HCT116 (cell line): ENCODE results near the gene ACACB. TPM values are rescaled to one million over a fixed set of nuclear protein-coding genes. Genes with fewer than 3 reads are reported as not detected.
A peak's percentile ranks its signal among the peaks of the same experiment; 100 is the strongest.

ENCODE experiments used
- ATAC-seq: fragments of 200-7000 bp; cut with Tn5 transposase; 2 replicates; pipeline ENCODE4 v1.9.1; 2020; ENCODE audit warnings: mild to moderate bottlenecking, moderate library complexity
- Bru-seq: library from RNA; stranded (reverse); fragments of 400-500 nt; gene quantifications from one replicate; lab custom pipeline; 2021; lab: Mats Ljungman, UMichigan
- BruChase-seq, 2 experiments: library from RNA; stranded (reverse); fragments of 400-500 nt; gene quantifications; one replicate each; lab custom pipeline; 2021; lab: Mats Ljungman, UMichigan
- BruUV-seq: library from RNA; stranded (reverse); fragments of 400-500 nt; replicated peaks from 2 replicates; lab custom pipeline; 2021; lab: Mats Ljungman, UMichigan
- CTCF ChIA-PET: fragments of 300-600 bp; sonication (Branson Sonifier 250); formaldehyde crosslinking; loops from one replicate; lab custom pipeline; 2021; ENCODE audit warnings: antibody characterized with exemption; lab: Charles Lee
- POLR2A ChIA-PET: fragments of 300-600, 350-600 bp; sonication (Branson Sonifier 250); formaldehyde crosslinking; loops from one replicate; lab custom pipeline; 2021; ENCODE audit warnings: antibody characterized with exemption; lab: Charles Lee
- RAD21 ChIA-PET, 2 experiments: fragments of 300-600 bp; sonication (Branson Sonifier 250); formaldehyde crosslinking; loops; one replicate each; lab custom pipeline; 2023; ENCODE audit warnings: low total read pairs in 2 of 2; ENCODE audit not compliant: uncharacterized antibody in 2 of 2, unreplicated experiment in 2 of 2, low non-redundant PET in 1 of 2; lab: Charles Lee
- DNase-seq: peaks from one replicate; pipeline ENCODE4 v3.0.0-alpha.2; 2010; ENCODE audit warnings: low read depth, low spot score
- H2AFZ ChIP-seq: fragments of 200-600 bp; shearing (Covaris generic), sonication (generic); 2 replicates; pipeline ENCODE4 v1.6.1; 2017; ENCODE audit warnings: low read depth, mixed run types, mixed read lengths, antibody characterized with exemption, low read length; ENCODE audit not compliant: poor library complexity, severe bottlenecking
- H3K27ac ChIP-seq: 2 replicates; pipeline ENCODE4 v1.5.1; 2012; ENCODE audit warnings: low read depth, low read length
- H3K27me3 ChIP-seq: fragments of 200-600 bp; sonication (generic); 2 replicates; pipeline ENCODE4 v1.6.1; 2016; ENCODE audit warnings: mixed run types, low read length, mixed read lengths; ENCODE audit not compliant: insufficient read depth
- H3K36me3 ChIP-seq, 2 experiments: fragments of 200-500 bp in 1 of 2; fragments of 200-600 bp in 1 of 2; sonication (Bioruptor generic) in 1 of 2; sonication (generic) in 1 of 2; 2 replicates each; pipeline versions ENCODE4 v1.5.1 to v1.6.1; 2014 to 2016; ENCODE audit warnings: low read length in 2 of 2, inconsistent platforms in 1 of 2, mixed read lengths in 1 of 2, mixed run types in 1 of 2; ENCODE audit not compliant: insufficient read depth in 2 of 2, control insufficient read depth in 1 of 2
- H3K4me1 ChIP-seq, 2 experiments: fragments of 200-600 bp in 1 of 2; sonication (generic) in 1 of 2; 2 replicates each; pipeline versions ENCODE4 v1.5.1 to v1.6.1; 2012 to 2017; ENCODE audit warnings: low read length in 2 of 2, inconsistent platforms in 1 of 2, mild to moderate bottlenecking in 1 of 2, mixed read lengths in 1 of 2, mixed run types in 1 of 2, moderate library complexity in 1 of 2; ENCODE audit not compliant: insufficient read depth in 2 of 2, control insufficient read depth in 1 of 2
- H3K4me2 ChIP-seq: fragments of 200-600 bp; sonication (generic); 2 replicates; pipeline ENCODE4 v1.6.1; 2017; ENCODE audit warnings: mixed run types, low read length, mixed read lengths
- H3K4me3 ChIP-seq, 2 experiments: fragments of 200-600 bp in 1 of 2; sonication (generic) in 1 of 2; replicated peaks in 1 of 2; 2 replicates each; pipeline ENCODE4 v1.5.1; 2011 to 2016; ENCODE audit warnings: low read length in 2 of 2, control low read depth in 1 of 2, low read depth in 1 of 2, mild to moderate bottlenecking in 1 of 2, mixed read lengths in 1 of 2, mixed run types in 1 of 2
- H3K79me2 ChIP-seq: fragments of 200-600 bp; sonication (generic); 2 replicates; pipeline ENCODE4 v1.6.1; 2017; ENCODE audit warnings: mild to moderate bottlenecking, mixed run types, low read length, moderate library complexity, mixed read lengths; ENCODE audit not compliant: insufficient read depth
- H3K9ac ChIP-seq: fragments of 200-600 bp; sonication (generic); 2 replicates; pipeline ENCODE4 v1.6.1; 2016; ENCODE audit warnings: low read length, mixed read lengths
- H3K9me2 ChIP-seq: fragments of 200-600 bp; sonication (generic), shearing (Covaris generic); 2 replicates; pipeline ENCODE4 v1.6.1; 2017; ENCODE audit warnings: mixed run types, mild to moderate bottlenecking, moderate library complexity; ENCODE audit not compliant: insufficient read depth
- H3K9me3 ChIP-seq, 2 experiments: fragments of 200-500 bp in 1 of 2; fragments of 200-600 bp in 1 of 2; sonication (Bioruptor generic) in 1 of 2; sonication (generic) in 1 of 2; 2 replicates each; pipeline ENCODE4 v1.6.1; 2014 to 2017; ENCODE audit warnings: low read length in 2 of 2, mixed read lengths in 2 of 2, inconsistent platforms in 1 of 2, low read depth in 1 of 2, mild to moderate bottlenecking in 1 of 2, mixed run types in 1 of 2, moderate library complexity in 1 of 2; ENCODE audit not compliant: control insufficient read depth in 1 of 2, insufficient read depth in 1 of 2
- H4K20me1 ChIP-seq: fragments of 200-600 bp; sonication (generic), shearing (Covaris generic); 2 replicates; pipeline ENCODE4 v1.6.1; 2017; ENCODE audit warnings: mixed run types, mild to moderate bottlenecking, moderate library complexity; ENCODE audit not compliant: insufficient read depth
- CBX3 ChIP-seq: IDR thresholded peaks from 2 replicates; pipeline ENCODE4 v1.6.1; 2012; ENCODE audit warnings: low read depth
- CEBPB ChIP-seq: IDR thresholded peaks from 2 replicates; pipeline ENCODE4 v1.6.1; 2012; ENCODE audit warnings: low read depth
- EGR1 ChIP-seq: IDR thresholded peaks from 2 replicates; pipeline ENCODE4 v1.6.1; 2012; ENCODE audit warnings: low read depth
- ELF1 ChIP-seq: IDR thresholded peaks from 2 replicates; pipeline ENCODE4 v1.6.1; 2012; ENCODE audit warnings: low read depth, borderline replicate concordance
- EZH2 ChIP-seq: fragments of 200-600 bp; sonication (generic); IDR thresholded peaks from 2 replicates; pipeline ENCODE4 v1.6.1; 2017; ENCODE audit warnings: antibody characterized with exemption, mixed run types
- EZH2phosphoT487 ChIP-seq: fragments of 200-600 bp; IDR thresholded peaks from 2 replicates; pipeline ENCODE4 v1.6.1; 2018; ENCODE audit warnings: antibody characterized with exemption, borderline replicate concordance
- FOSL1 ChIP-seq: IDR thresholded peaks from 2 replicates; pipeline ENCODE4 v1.6.1; 2012; ENCODE audit warnings: low read depth
- JUND ChIP-seq: IDR thresholded peaks from 2 replicates; pipeline ENCODE4 v1.6.1; 2012
- POLR2A ChIP-seq: IDR thresholded peaks from 2 replicates; pipeline ENCODE4 v1.7.0; 2011; ENCODE audit warnings: borderline replicate concordance; ENCODE audit not compliant: insufficient read depth, insufficient read length; ENCODE audit errors: extremely low read depth
- RAD21 ChIP-seq: IDR thresholded peaks from 2 replicates; pipeline ENCODE4 v1.6.1; 2012; ENCODE audit warnings: low read depth, mild to moderate bottlenecking
- SIN3A ChIP-seq: IDR thresholded peaks from 2 replicates; pipeline ENCODE4 v1.6.1; 2012; ENCODE audit warnings: low read depth
- SP1 ChIP-seq: IDR thresholded peaks from 2 replicates; pipeline ENCODE4 v1.6.1; 2012; ENCODE audit warnings: low read depth
- SRF ChIP-seq: IDR thresholded peaks from 2 replicates; pipeline ENCODE4 v1.6.1; 2012; ENCODE audit warnings: low read depth
- YY1 ChIP-seq: IDR thresholded peaks from 2 replicates; pipeline ENCODE4 v1.6.1; 2011; ENCODE audit warnings: low read length, low read depth, moderate library complexity, mild to moderate bottlenecking; ENCODE audit not compliant: insufficient replicate concordance; ENCODE audit errors: extremely low read depth
- ZNF274 ChIP-seq: fragments of 200-500 bp; sonication (Bioruptor generic); IDR thresholded peaks from 2 replicates; pipeline ENCODE4 v1.6.1; 2014; ENCODE audit warnings: mild to moderate bottlenecking, low read depth, low read length, inconsistent platforms
- intact Hi-C: fragments of 100-400 bp; cut with micrococcal nuclease; formaldehyde crosslinking; loops from 2 replicates; pipeline ENCODE4 v1.10.0; 2022
- long read RNA-seq: library from polyadenylated mRNA; unstranded; transcript quantifications from one replicate; pipeline ENCODE4 v2.0.0, GENCODE V29; 2021; ENCODE audit not compliant: unreplicated experiment
- polyA plus RNA-seq: library from polyadenylated mRNA; unstranded; fragments of >200 nt; gene quantifications from 2 replicates; pipeline ENCODE4 v1.2.1, GENCODE V29; 2012; ENCODE audit warnings: missing spikeins
- total RNA-seq: library from RNA; stranded (reverse); gene quantifications from one replicate; pipeline ENCODE4 v1.2.1, GENCODE V29; 2021; ENCODE audit not compliant: unreplicated experiment
- TF ChIP-seq, protein P1 (sequence below): IDR thresholded peaks from 2 replicates; pipeline ENCODE4 v1.6.1; 2011; ENCODE audit warnings: mild to moderate bottlenecking, low read length, moderate library complexity; ENCODE audit not compliant: insufficient replicate concordance; ENCODE audit errors: extremely low read depth

Gene ACACB
- total RNA-seq (11.1 TPM), Bru-seq, nascent RNA (percentile 38 among the genes with signal in this experiment), BruChase-seq, experiment 1, labeled RNA remaining after a 6-hour chase (percentile 37 among the genes with signal in this experiment), BruChase-seq, experiment 2, labeled RNA remaining after a 2-hour chase (percentile 39 among the genes with signal in this experiment)
- 3.7 and 4.6 TPM in 2 replicates for polyA plus RNA-seq
- long read RNA-seq, partial matches to known transcripts, result 0 of 5 reads
- long read RNA-seq, other reads (novel, unspliced or antisense), result 3 of 5 reads

GRCh38 chr12:109115758-109116610 lies at the start of gene ACACB:
ACACB (plus strand) TSS chr12:109116587; CDS start chr12:109139406, 22,819 bp downstream.
- Histone ChIP-seq H3K4me3 (no peak within 1 kb of the TSS), H3K4me1 (no peaks in the 10 kb centered on the region), H3K27ac (no peak within 1 kb of the TSS), H3K4me2 (no peak within 1 kb of the TSS), H3K27me3 (no peaks in the 10 kb centered on the region), H3K79me2 (no peaks in the 10 kb centered on the region), H3K9me3 (no peaks in the 10 kb centered on the region), H3K9ac (no peak within 1 kb of the TSS), H3K9me2 (no peaks in the 10 kb centered on the region), H2AFZ (no peak within 1 kb of the TSS), H4K20me1 (no peaks in the 10 kb centered on the region), H3K36me3 (no peaks in the 10 kb centered on the region)
- TF ChIP-seq ZNF274, result no peak
- RAD21 ChIA-PET, result no interaction called here
- intact Hi-C loops, result no loop called here
- POLR2A ChIA-PET, result interaction anchor here (0.7 kb wide), 1 partner anchor 269 kb away, joined by 5 read pairs; no protein-coding TSS in a partner anchor
- BruUV-seq, result no TSS peak
- CTCF ChIA-PET, result no interaction called here
- ATAC-seq (no peak), DNase-seq (no peak)

GRCh38 chr12:109069307-109070271 lies 46.8 kb upstream of the ACACB start:
- H3K27me3 ChIP-seq, result no peaks in the 10 kb centered on the region
- BruUV-seq, result no TSS peak
- no peak for DNase-seq
- ATAC-seq, result no peak
- H4K20me1 ChIP-seq, result no peaks in the 10 kb centered on the region
- H3K79me2 ChIP-seq, result no peaks in the 10 kb centered on the region
- H3K4me3 ChIP-seq, result no peak overlapping the region
- ChIA-PET RAD21 (no interaction called here), POLR2A (no interaction called here), CTCF (interaction anchor here (1.1 kb wide), 1 partner anchor 15 kb away, joined by 3 read pairs; no protein-coding TSS in a partner anchor)
- 0 out of 4 replicates have a peak, but pooled peaks cover 0 to 3% of the 10 kb centered on the region in 2 experiments for H3K36me3 ChIP-seq
- H3K9me3 ChIP-seq, result no peaks in the 10 kb centered on the region
- intact Hi-C loops, result no loop called here
- H3K27ac ChIP-seq, result no peak overlapping the region
- no peaks in the 10 kb centered on the region for H3K9me2 ChIP-seq
- no peak overlapping the region for H3K9ac ChIP-seq
- H3K4me1 ChIP-seq, result no peaks in the 10 kb centered on the region
- H3K4me2 ChIP-seq, result no peak overlapping the region
- no peak overlapping the region for H2AFZ ChIP-seq
- TF ChIP-seq CBX3 (no peak), POLR2A (no peak), EZH2 (no peak), SP1 (no peak), JUND (no peak), RAD21 (no peak), EGR1 (no peak), SRF (no peak), ELF1 (no peak), SIN3A (no peak), FOSL1 (no peak), YY1 (no peak), CEBPB (no peak), EZH2phosphoT487 (no peak)
- TF ChIP-seq, protein P1, sequence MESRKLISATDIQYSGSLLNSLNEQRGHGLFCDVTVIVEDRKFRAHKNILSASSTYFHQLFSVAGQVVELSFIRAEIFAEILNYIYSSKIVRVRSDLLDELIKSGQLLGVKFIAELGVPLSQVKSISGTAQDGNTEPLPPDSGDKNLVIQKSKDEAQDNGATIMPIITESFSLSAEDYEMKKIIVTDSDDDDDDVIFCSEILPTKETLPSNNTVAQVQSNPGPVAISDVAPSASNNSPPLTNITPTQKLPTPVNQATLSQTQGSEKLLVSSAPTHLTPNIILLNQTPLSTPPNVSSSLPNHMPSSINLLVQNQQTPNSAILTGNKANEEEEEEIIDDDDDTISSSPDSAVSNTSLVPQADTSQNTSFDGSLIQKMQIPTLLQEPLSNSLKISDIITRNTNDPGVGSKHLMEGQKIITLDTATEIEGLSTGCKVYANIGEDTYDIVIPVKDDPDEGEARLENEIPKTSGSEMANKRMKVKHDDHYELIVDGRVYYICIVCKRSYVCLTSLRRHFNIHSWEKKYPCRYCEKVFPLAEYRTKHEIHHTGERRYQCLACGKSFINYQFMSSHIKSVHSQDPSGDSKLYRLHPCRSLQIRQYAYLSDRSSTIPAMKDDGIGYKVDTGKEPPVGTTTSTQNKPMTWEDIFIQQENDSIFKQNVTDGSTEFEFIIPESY, result no peak
